HepG2 (cell line): ENCODE measurements around the gene GADD45B. TPM values are rescaled to one million over a fixed set of nuclear protein-coding genes. Genes with fewer than 3 reads are reported as not detected.

Experiments used
- ATAC-seq: fragments of 200-7000 bp; cut with Tn5 transposase; 3 replicates; pipeline ENCODE4 v1.9.1; 2020; ENCODE audit warnings: mild to moderate bottlenecking, moderate library complexity
- BruUV-seq: library from RNA; stranded (reverse); fragments of 400-500 nt; replicated peaks from 2 replicates; lab custom pipeline; 2021; lab: Mats Ljungman, UMichigan
- CTCF ChIA-PET: fragments of 300-600 bp; formaldehyde crosslinking; extraction: SDS; loops from one replicate; lab custom pipeline; 2021; ENCODE audit warnings: low total read pairs, inconsistent platforms, low intra/inter-chr PET ratio; lab: Yijun Ruan, JAX
- POLR2A ChIA-PET: fragments of 350-600 bp; sonication (Branson Sonifier 250); formaldehyde crosslinking; loops from one replicate; lab custom pipeline; 2020; ENCODE audit warnings: antibody characterized with exemption, inconsistent platforms; lab: Yijun Ruan, JAX
- DNase-seq: peaks from one replicate; pipeline ENCODE4 v3.0.0-alpha.2; 2015; ENCODE audit warnings: low spot score
- FAIRE-seq: peaks from 3 replicates; lab custom pipeline; 2011; peaks lifted over from hg19 to GRCh38; lab: Jason Lieb, UNC
- H2AFZ ChIP-seq: one replicate; pipeline ENCODE4 v1.6.1; 2011; ENCODE audit warnings: low read length, inconsistent platforms
- H3K27ac ChIP-seq: fragments of 300-600 bp; 3 replicates; pipeline ENCODE4 v1.8.0; 2011; ENCODE audit warnings: mixed run types, mild to moderate bottlenecking, mixed read lengths, low read length, inconsistent platforms; ENCODE audit not compliant: insufficient read depth; ENCODE audit errors: extremely low read length
- H3K27me3 ChIP-seq, 2 experiments: fragments of 200-600 bp in 1 of 2; 2 replicates in 1 of 2; 3 replicates in 1 of 2; pipeline versions ENCODE4 v1.6.0 to v1.8.0; 2011; ENCODE audit warnings: low read length in 2 of 2, mild to moderate bottlenecking in 2 of 2, moderate library complexity in 2 of 2, inconsistent platforms in 1 of 2; ENCODE audit not compliant: insufficient read depth in 2 of 2, control insufficient read depth in 1 of 2
- H3K36me3 ChIP-seq, 2 experiments: fragments of 200-600 bp in 1 of 2; replicated peaks in 1 of 2; 2 replicates in 1 of 2; 3 replicates in 1 of 2; pipeline versions ENCODE4 v1.5.1 to v1.8.0; 2011; ENCODE audit warnings: low read length in 2 of 2, inconsistent platforms in 1 of 2; ENCODE audit not compliant: insufficient read depth in 2 of 2, control insufficient read depth in 1 of 2
- H3K4me1 ChIP-seq: 2 replicates; pipeline ENCODE4 v1.5.1; 2012; ENCODE audit warnings: low read length, inconsistent platforms; ENCODE audit not compliant: insufficient read depth
- H3K4me2 ChIP-seq: 2 replicates; pipeline ENCODE4 v1.6.0; 2011; ENCODE audit warnings: low read depth, low read length, inconsistent platforms
- H3K4me3 ChIP-seq, 3 experiments: fragments of 200-600 bp in 1 of 3; sonication (generic), shearing (Covaris generic) in 1 of 3; replicated peaks in 1 of 3; 2 replicates each; pipeline ENCODE4 v1.5.1; 2011 to 2016; ENCODE audit warnings: low read length in 3 of 3, inconsistent platforms in 2 of 3, low read depth in 2 of 3, mild to moderate bottlenecking in 2 of 3, control low read depth in 1 of 3, mixed read lengths in 1 of 3; ENCODE audit not compliant: insufficient read depth in 1 of 3
- H3K79me2 ChIP-seq: one replicate; pipeline ENCODE4 v1.6.1; 2011; ENCODE audit warnings: low read length, inconsistent platforms; ENCODE audit not compliant: insufficient read depth
- H3K9ac ChIP-seq: 2 replicates; pipeline ENCODE4 v1.6.0; 2011; ENCODE audit warnings: mild to moderate bottlenecking, low read depth, low read length, inconsistent platforms; ENCODE audit not compliant: insufficient read depth
- H3K9me3 ChIP-seq: 2 replicates; pipeline ENCODE4 v1.5.1; 2012; ENCODE audit warnings: mild to moderate bottlenecking, low read length
- H4K20me1 ChIP-seq: 2 replicates; pipeline ENCODE4 v1.6.0; 2011; ENCODE audit warnings: inconsistent platforms, mild to moderate bottlenecking, low read length, moderate library complexity; ENCODE audit not compliant: insufficient read depth
- CSRNP2 ChIP-seq: sonication (generic); formaldehyde crosslinking; conservative IDR thresholded peaks from 2 replicates; pipeline ENCODE4 v1.8.0; 2022; ENCODE audit warnings: low read depth, missing genetic modification reagents
- DZIP1 ChIP-seq: sonication (generic); formaldehyde crosslinking; IDR thresholded peaks from 2 replicates; pipeline ENCODE4 v1.5.0; 2020; ENCODE audit warnings: mild to moderate bottlenecking, missing genetic modification reagents
- EHMT2 ChIP-seq: fragments of 200-600 bp; sonication (generic); IDR thresholded peaks from 2 replicates; pipeline ENCODE4 v1.7.0; 2017; ENCODE audit warnings: antibody characterized with exemption, low read depth, low read length, borderline replicate concordance
- KDM3A ChIP-seq: IDR thresholded peaks from 2 replicates; pipeline ENCODE4 v1.6.1; 2018; ENCODE audit warnings: low read depth, missing compliant biosample characterization
- MXD1 ChIP-seq: sonication (generic); formaldehyde crosslinking; IDR thresholded peaks from 2 replicates; pipeline ENCODE4 v1.4.0; 2020; ENCODE audit warnings: mild to moderate bottlenecking, missing genetic modification reagents
- MXD3 ChIP-seq: IDR thresholded peaks from 2 replicates; pipeline ENCODE4 v1.6.1; 2016; ENCODE audit warnings: mild to moderate bottlenecking, missing biosample characterization, missing genetic modification reagents
- NFIB ChIP-seq: sonication (generic); formaldehyde crosslinking; IDR thresholded peaks from 2 replicates; pipeline ENCODE4 v1.9.0; 2021; ENCODE audit warnings: missing genetic modification reagents, mild to moderate bottlenecking, borderline replicate concordance
- REXO4 ChIP-seq: sonication (generic); formaldehyde crosslinking; IDR thresholded peaks from 2 replicates; pipeline ENCODE4 v1.8.0; 2022; ENCODE audit warnings: missing genetic modification reagents, mild to moderate bottlenecking, borderline replicate concordance
- SP1 ChIP-seq, 2 experiments: fragments of 450-650 bp in 1 of 2; sonication (generic) in 1 of 2; formaldehyde crosslinking in 1 of 2; IDR thresholded peaks; 2 replicates each; pipeline versions ENCODE4 v1.4.0 to v1.6.1; 2016 to 2020; ENCODE audit warnings: missing genetic modification reagents in 1 of 2
- ZNF136 ChIP-seq: sonication (generic); formaldehyde crosslinking; IDR thresholded peaks from 2 replicates; pipeline ENCODE4 v1.8.1; 2022; ENCODE audit warnings: low read depth, mild to moderate bottlenecking, moderate library complexity, missing genetic modification reagents
- ZNF317 ChIP-seq: sonication (generic); formaldehyde crosslinking; IDR thresholded peaks from 2 replicates; pipeline ENCODE4 v1.5.0; 2020; ENCODE audit warnings: mild to moderate bottlenecking, missing genetic modification reagents
- ZNF331 ChIP-seq: sonication (generic); formaldehyde crosslinking; IDR thresholded peaks from 2 replicates; pipeline ENCODE4 v1.4.0; 2020; ENCODE audit warnings: missing genetic modification reagents
- ZNF564 ChIP-seq: sonication (generic); formaldehyde crosslinking; IDR thresholded peaks from 2 replicates; pipeline ENCODE4 v1.8.1; 2023; ENCODE audit warnings: mild to moderate bottlenecking, missing genetic modification reagents
- ZNF784 ChIP-seq: sonication (generic); formaldehyde crosslinking; IDR thresholded peaks from 2 replicates; pipeline ENCODE4 v1.5.1; 2020; ENCODE audit warnings: missing genetic modification reagents, mild to moderate bottlenecking, borderline replicate concordance
- ZNF879 ChIP-seq: sonication (generic); formaldehyde crosslinking; IDR thresholded peaks from 2 replicates; pipeline ENCODE4 v1.8.1; 2023; ENCODE audit warnings: missing genetic modification reagents
- WGBS: methylation state at CpG from one replicate; pipeline ENCODE4 v1.1.6; 2017; ENCODE audit warnings: low lambda C conversion rate; 5-methylcytosine and 5-hydroxymethylcytosine counted together
- in situ Hi-C: cut with HindIII; loops from 2 replicates; pipeline ENCODE4 v1.10.0; 2017; ENCODE audit warnings: low pct_unique_long_range_greater_than_20kb; ENCODE audit not compliant: extremely low pct_ligation_motif_present
- intact Hi-C: fragments of 100-400 bp; cut with micrococcal nuclease; formaldehyde crosslinking; loops from one replicate; pipeline ENCODE4 v1.10.0; 2022; ENCODE audit not compliant: unreplicated experiment
- polyA plus RNA-seq, 8 experiments: library from polyadenylated mRNA; depleted of rRNA in 3 of 8; stranded (reverse) in 7 of 8; unstranded in 1 of 8; fragments of >200 nt; fragmentation: Illumina TruSeq in 4 of 8; extraction: Trizol in 4 of 8; gene quantifications; 2 replicates each; pipeline versions ENCODE4 v1.2.1 to v1.2.3, GENCODE V29; 2011 to 2016; ENCODE audit warnings: low read depth in 4 of 8, missing spikeins in 1 of 8, mixed read lengths in 1 of 8; ENCODE audit not compliant: insufficient read depth in 1 of 8
- total RNA-seq, 5 experiments: library from RNA; depleted of rRNA; stranded (reverse); fragments of >200 nt; fragmentation: Illumina TruSeq; extraction: Trizol; gene quantifications; 2 replicates each; pipeline ENCODE4 v1.2.3, GENCODE V29; 2016; ENCODE audit warnings: low read depth in 1 of 5

GADD45B gene
- total and polyA plus RNA-seq, 2 of the 13 experiments (the other 11 are each of a cell fraction or from before 2014, with no cell fraction given), result 4.6 to 34.1 TPM

- Histone ChIP-seq H3K4me3 (peak overlapping the region; percentile 71 to 91 (median 90)), H3K9me3 (no peaks in the 10 kb centered on the region), H3K4me2 (peak overlapping the region; percentile 86), H3K9ac (peak overlapping the region; percentile 97), H3K36me3 (peaks cover 6 to 34% of the 10 kb centered on the region in 2 experiments; a peak in 4 of 5 replicates), H4K20me1 (peaks cover 7% of the 10 kb centered on the region; the same call in 1 of the 2 replicates), H3K4me1 (peaks cover 23% of the 10 kb centered on the region), H3K27ac (peak overlapping the region; percentile 98), H3K27me3 (no peaks in the 10 kb centered on the region), H2AFZ (no peak overlapping the region), H3K79me2 (peaks cover 21% of the 10 kb centered on the region)
- CTCF ChIA-PET, result no interaction called here
- WGBS, result under 1% methylated on average over 17 of the region's 66 CpGs
- ATAC-seq, result peak; percentile 39
- in situ Hi-C loops, result no loop called here
- no peak for FAIRE-seq
- POLR2A ChIA-PET, result interaction anchor here (0.5 to 4.5 kb wide), 16 partner anchors 10 to 259 kb away, joined by 3 to 60 read pairs (median 8); partner anchors contain the start of genes GADD45B and LMNB2
- intact Hi-C loops, result loop anchor here (2.0 kb wide), 1 partner anchor 36 kb away; no protein-coding TSS in a partner anchor
- DNase-seq, result peak; percentile 64
- TSS peak; percentile 71 for BruUV-seq
- TF ChIP-seq ZNF879, result no peak; the same call in none of the 2 replicates
- TF ChIP-seq KDM3A (CRISPR knock-in tag), result 0 out of 2 replicates have a peak, but pooled peaks have one; percentile 67
- peak; percentile 81; the same call in 1 of the 2 replicates for TF ChIP-seq MXD1 (CRISPR knock-in tag)
- peak; percentile 95 for TF ChIP-seq ZNF564
- peak; percentile 6; the same call in 1 of the 2 replicates for TF ChIP-seq ZNF331 (CRISPR knock-in tag)
- no peak for TF ChIP-seq SP1 (IDR thresholded peaks at IDR 0.05)
- TF ChIP-seq SP1 (CRISPR knock-in tag; IDR thresholded peaks at IDR 0.05), result peak; percentile 22; the same call in 1 of the 2 replicates
- peak; percentile 55; the same call in 1 of the 2 replicates for TF ChIP-seq ZNF317 (CRISPR knock-in tag)
- peak; percentile 81 for TF ChIP-seq MXD3
- TF ChIP-seq NFIB (CRISPR knock-in tag), result peak; percentile 55; the same call in 1 of the 2 replicates
- TF ChIP-seq ZNF784 (CRISPR knock-in tag), result peak; percentile 3
- no peak for TF ChIP-seq DZIP1 (CRISPR knock-in tag)
- TF ChIP-seq ZNF136 (CRISPR knock-in tag), result no peak
- TF ChIP-seq CSRNP2 (CRISPR knock-in tag), result no peak
- peak; percentile 81; the same call in 1 of the 2 replicates for TF ChIP-seq REXO4
- no peak for TF ChIP-seq EHMT2
These were observed 49.1 kb upstream of the GADD45B start for GRCh38 chr19:2426611-2427428.
